Measurements from ENCODE around the gene SLC25A5. TPM values are rescaled to one million over a fixed set of nuclear protein-coding genes. Genes with fewer than 3 reads are reported as not detected.

SLC25A5 gene
- total and polyA plus RNA-seq, 8 donors: 186 to 392 (median 205) TPM

DNA sequence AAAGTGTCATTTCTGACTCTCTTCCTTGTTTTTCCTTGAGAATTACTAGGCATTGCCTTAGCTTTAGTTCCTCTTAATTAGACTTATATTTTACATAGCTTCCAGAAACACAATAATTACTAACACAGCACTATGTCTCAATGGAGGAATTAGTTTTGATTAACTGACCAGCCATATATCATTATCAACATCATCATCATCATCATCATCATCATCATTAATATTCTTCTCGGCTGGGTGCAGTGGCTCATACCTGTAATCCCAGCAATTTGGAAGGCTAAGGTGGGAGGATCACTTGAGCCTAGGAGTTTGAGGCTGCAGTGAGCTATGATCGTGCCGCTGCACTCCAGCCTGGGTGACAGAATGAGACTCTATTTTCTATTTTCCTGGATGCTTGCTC is 2.7 kb upstream of the SLC25A5 start:
- TF ChIP-seq, protein P1, sequence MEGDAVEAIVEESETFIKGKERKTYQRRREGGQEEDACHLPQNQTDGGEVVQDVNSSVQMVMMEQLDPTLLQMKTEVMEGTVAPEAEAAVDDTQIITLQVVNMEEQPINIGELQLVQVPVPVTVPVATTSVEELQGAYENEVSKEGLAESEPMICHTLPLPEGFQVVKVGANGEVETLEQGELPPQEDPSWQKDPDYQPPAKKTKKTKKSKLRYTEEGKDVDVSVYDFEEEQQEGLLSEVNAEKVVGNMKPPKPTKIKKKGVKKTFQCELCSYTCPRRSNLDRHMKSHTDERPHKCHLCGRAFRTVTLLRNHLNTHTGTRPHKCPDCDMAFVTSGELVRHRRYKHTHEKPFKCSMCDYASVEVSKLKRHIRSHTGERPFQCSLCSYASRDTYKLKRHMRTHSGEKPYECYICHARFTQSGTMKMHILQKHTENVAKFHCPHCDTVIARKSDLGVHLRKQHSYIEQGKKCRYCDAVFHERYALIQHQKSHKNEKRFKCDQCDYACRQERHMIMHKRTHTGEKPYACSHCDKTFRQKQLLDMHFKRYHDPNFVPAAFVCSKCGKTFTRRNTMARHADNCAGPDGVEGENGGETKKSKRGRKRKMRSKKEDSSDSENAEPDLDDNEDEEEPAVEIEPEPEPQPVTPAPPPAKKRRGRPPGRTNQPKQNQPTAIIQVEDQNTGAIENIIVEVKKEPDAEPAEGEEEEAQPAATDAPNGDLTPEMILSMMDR (IDR thresholded peaks at IDR 0.05): no peak
- intact Hi-C loops (cut with DNase I): no loop called here

DNA sequence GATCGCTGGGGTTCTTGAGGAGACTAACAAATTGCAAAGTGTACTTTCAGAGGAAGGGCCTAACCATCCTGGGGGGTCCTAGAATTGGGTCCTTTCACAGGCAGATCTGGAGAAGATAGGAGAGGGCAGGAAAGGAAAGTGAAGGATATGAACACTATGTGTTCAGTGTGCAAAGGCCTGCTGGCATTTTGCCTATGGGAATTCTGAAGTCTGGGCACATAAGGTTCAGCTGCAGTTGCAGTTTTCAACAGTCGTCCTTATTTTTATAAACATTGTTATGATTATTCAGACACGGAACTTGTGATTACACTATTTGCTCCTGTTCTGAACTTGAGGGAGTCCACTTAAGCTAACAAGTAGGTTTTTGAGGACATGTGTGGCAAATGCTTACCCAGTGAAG is 1.3 kb upstream of the SLC25A5 start:
- peaks cover 0 to 12% of the 10 kb centered on the region in 2 donors for H3K4me1 ChIP-seq
- TF ChIP-seq, protein P1 (IDR thresholded peaks at IDR 0.05): no peak
- ATAC-seq: no peak
- H3K27ac ChIP-seq: no peak overlapping the region
- no peaks in the 10 kb centered on the region for H3K27me3 ChIP-seq
- peaks cover 0 to 19% of the 10 kb centered on the region in 2 donors for H3K36me3 ChIP-seq
- DNase-seq: no peak
- no peaks in the 10 kb centered on the region for H3K9me3 ChIP-seq
- H3K4me3 ChIP-seq: no peak overlapping the region
- intact Hi-C loops (cut with DNase I): no loop called here

More for the DNA sequence above, 2.7 kb upstream of the SLC25A5 start:
- no peak for ATAC-seq
- no peak for DNase-seq
- Histone ChIP-seq H3K27ac (no peak overlapping the region), H3K9me3 (no peaks in the 10 kb centered on the region), H3K27me3 (no peaks in the 10 kb centered on the region), H3K4me3 (no peak overlapping the region), H3K4me1 (peaks cover 0 to 12% of the 10 kb centered on the region in 2 donors), H3K36me3 (peaks cover 0 to 8% of the 10 kb centered on the region in 2 donors)

DNA sequence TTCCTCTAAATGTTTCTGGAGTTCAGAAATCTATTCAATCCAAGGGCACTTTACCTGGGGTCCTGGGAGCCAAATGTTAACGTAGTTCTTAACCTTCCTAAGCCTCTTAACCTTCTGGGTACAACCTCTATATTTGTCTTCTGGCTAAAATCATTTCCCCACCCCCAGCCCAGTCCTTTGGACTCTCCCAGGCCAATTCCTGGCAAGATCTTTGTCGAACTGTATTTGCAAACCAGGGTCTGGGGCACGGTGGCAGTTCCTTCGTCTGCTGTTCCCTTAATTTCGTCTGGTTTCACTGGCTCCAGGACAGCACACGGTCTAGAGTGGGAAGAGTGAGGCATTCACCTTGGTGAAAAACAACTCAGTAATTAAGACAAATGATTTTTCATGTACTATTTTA is 811 bp upstream of the SLC25A5 start:
- intact Hi-C loops (cut with DNase I): no loop called here
- no peaks in the 10 kb centered on the region for H3K27me3 ChIP-seq
- peaks cover 0 to 12% of the 10 kb centered on the region in 2 donors for H3K4me1 ChIP-seq
- peak overlapping the region in 1 of 2 donors; percentile 68 for H3K4me3 ChIP-seq
- DNase-seq (no peak), ATAC-seq (no peak)
- H3K9me3 ChIP-seq: no peaks in the 10 kb centered on the region
- H3K27ac ChIP-seq: no peak overlapping the region
- TF ChIP-seq, protein P1 (IDR thresholded peaks at IDR 0.05): no peak
- H3K36me3 ChIP-seq: peaks cover 0 to 19% of the 10 kb centered on the region in 2 donors

DNA sequence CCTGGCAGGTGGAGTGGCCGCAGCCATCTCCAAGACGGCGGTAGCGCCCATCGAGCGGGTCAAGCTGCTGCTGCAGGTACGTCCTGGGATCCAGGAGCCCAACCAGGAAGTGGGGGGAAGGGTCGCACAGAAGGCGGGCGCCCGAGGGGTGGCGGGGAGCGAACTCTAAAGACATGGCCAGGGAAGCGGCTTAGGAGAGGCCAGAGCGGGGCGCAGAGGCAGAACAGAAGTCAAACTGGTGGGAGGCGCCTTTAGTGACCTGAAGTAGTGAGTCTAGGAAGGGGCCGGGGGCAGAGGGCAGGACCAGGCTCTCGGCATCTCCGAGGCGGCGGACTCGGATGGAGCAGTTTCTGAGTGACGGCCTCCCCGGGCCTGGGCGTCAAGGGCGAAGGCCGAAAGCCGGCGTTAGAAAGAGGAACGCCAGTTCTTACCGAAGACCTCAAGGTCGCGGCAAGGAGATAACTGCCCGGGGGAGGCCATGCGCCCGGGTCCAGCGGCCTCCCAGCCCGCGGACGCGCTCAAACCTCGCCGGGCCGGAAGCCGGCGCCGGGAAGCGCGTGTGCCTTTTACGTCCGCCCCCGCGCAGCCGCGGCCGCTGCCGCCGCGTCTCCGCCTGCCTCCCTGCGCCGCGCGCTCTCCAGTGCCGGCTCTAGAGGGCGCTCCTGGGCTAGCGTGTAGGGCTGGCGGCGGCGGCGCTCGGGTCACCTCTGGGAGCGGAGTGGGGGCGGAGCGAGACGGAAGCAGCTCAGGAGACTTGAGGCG is 488 bp downstream of the SLC25A5 start:
- ATAC-seq: peak; percentile 90
- Histone ChIP-seq H3K4me1 (peaks cover 0 to 12% of the 10 kb centered on the region in 2 donors), H3K27ac (peak overlapping the region; percentile 88 to 94), H3K36me3 (peaks cover 0 to 19% of the 10 kb centered on the region in 2 donors), H3K27me3 (no peaks in the 10 kb centered on the region), H3K9me3 (no peaks in the 10 kb centered on the region), H3K4me3 (peak overlapping the region; percentile 62 to 68)
- TF ChIP-seq, protein P1 (IDR thresholded peaks at IDR 0.05): peak; percentile 73 to 83
- DNase-seq: peak; percentile 56 to 96 (median 90)
- intact Hi-C loops (cut with DNase I): no loop called here

DNA sequence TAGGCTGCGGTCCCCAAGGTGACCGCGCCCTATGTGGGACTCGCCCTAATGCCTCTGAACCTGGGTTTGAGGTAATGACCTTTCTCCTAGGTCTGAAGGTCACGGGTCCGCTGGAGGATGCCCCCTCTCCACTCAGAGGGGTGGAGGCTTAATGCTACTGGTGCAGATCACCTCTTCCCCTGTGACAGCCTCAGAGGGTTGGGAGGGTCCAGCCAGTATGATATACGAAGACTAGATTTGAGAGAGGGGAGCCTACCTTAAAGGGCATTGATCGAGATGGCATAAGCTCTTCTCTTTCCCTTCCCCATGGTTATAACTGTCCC is 1.0 kb downstream of the SLC25A5 start:
- TF ChIP-seq, protein P1 (IDR thresholded peaks at IDR 0.05): no peak
- H3K4me3 ChIP-seq: peak overlapping the region; percentile 62 to 68
- H3K4me1 ChIP-seq: peaks cover 0 to 12% of the 10 kb centered on the region in 2 donors
- ATAC-seq (no peak), DNase-seq (no peak)
- H3K36me3 ChIP-seq: peaks cover 0 to 19% of the 10 kb centered on the region in 2 donors
- H3K27ac ChIP-seq: peak overlapping the region; percentile 88 to 94
- intact Hi-C loops (cut with DNase I): no loop called here
- no peaks in the 10 kb centered on the region for H3K9me3 ChIP-seq
- H3K27me3 ChIP-seq: no peaks in the 10 kb centered on the region
